ENCODE measurements around the gene DUSP23. TPM values are rescaled to one million over a fixed set of nuclear protein-coding genes. Genes with fewer than 3 reads are reported as not detected.

The DUSP23 gene
- total RNA-seq, 2 experiments from 2014 or later = 21.9 to 26.5 TPM

- Mint-ChIP-seq H3K27ac (no peak overlapping the region), H3K9me3 (ENCODE audit: insufficient read depth) (no peaks in the 10 kb centered on the region), H3K4me1 (ENCODE audit: low read depth) (peaks cover 44% of the 10 kb centered on the region), H3K27me3 (ENCODE audit: low read depth) (peaks cover 34% of the 10 kb centered on the region), H3K4me3 (no peak overlapping the region), H3K36me3 (ENCODE audit: low read depth) (peaks cover 12% of the 10 kb centered on the region)
- POLR2A ChIA-PET = no interaction called here
- no peak for ATAC-seq
- DNase-seq = no peak
- CTCF ChIA-PET = interaction anchor here (1.6 to 7.3 kb wide), 4 partner anchors 12 to 62 kb away, joined by 3 to 64 read pairs (median 4); partner anchors contain the start of gene FCRL6
These were observed 49.2 kb downstream of the DUSP23 start for GRCh38 chr1:159829822-159830465.

GRCh38 chr1:159830722-159831121 is 50.0 kb downstream of the DUSP23 start:
- Mint-ChIP-seq H3K9me3 (ENCODE audit: insufficient read depth) (no peaks in the 10 kb centered on the region), H3K4me3 (no peak overlapping the region), H3K27me3 (ENCODE audit: low read depth) (peaks cover 31% of the 10 kb centered on the region), H3K4me1 (ENCODE audit: low read depth) (peaks cover 37% of the 10 kb centered on the region), H3K27ac (no peak overlapping the region), H3K36me3 (ENCODE audit: low read depth) (peaks cover 12% of the 10 kb centered on the region)
- ATAC-seq (no peak), DNase-seq (no peak)
- POLR2A ChIA-PET = no interaction called here
- CTCF ChIA-PET = interaction anchor here (1.1 to 1.4 kb wide), 2 partner anchors 13 to 14 kb away, joined by 3 to 4 read pairs; no protein-coding TSS in a partner anchor

DNA sequence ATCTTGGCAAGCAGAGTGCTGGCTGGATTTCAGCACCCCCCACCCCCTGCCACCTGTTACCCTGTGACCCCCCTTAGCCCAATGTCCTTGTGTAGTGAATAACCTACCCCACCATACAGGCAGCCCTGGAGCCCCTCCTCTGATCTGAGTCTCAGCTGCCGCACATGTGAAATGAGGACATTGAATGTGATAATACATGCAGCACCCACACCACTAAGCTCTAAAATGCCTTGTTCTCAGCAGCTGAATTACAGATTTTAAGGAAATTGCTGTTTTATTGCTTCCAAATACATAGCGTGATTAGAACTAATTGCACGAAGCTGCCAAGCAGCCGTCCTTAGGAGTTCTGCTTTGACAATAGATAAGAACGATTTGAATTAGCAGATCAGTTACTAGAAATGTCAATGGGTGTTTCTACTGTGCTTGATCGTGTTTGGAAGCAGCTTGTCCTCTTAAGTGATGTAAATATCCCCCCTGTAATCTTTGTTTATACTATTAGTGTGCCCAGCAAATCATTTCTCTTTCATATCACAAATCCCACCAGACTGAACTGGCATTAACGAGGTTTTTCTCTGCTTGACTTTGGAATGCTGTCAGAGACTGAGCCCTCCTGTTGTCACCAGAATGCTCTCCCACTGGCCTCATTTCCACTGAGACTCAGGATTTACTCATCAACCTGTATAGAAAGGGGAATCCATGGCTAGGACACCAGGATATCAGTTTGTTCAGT is 50.8 kb downstream of the DUSP23 start:
- Mint-ChIP-seq H3K27me3 (ENCODE audit: low read depth) (peaks cover 33% of the 10 kb centered on the region), H3K9me3 (ENCODE audit: insufficient read depth) (no peaks in the 10 kb centered on the region), H3K27ac (no peak overlapping the region), H3K4me3 (no peak overlapping the region), H3K4me1 (ENCODE audit: low read depth) (peaks cover 29% of the 10 kb centered on the region), H3K36me3 (ENCODE audit: low read depth) (peaks cover 12% of the 10 kb centered on the region)
- POLR2A ChIA-PET = no interaction called here
- CTCF ChIA-PET = interaction anchor here (0.5 to 4.0 kb wide), 8 partner anchors 13 to 176 kb away, joined by 3 to 22 read pairs (median 3); no protein-coding TSS in a partner anchor
- DNase-seq = no peak
- no peak for ATAC-seq

Other genes starting within 250 kb of the DUSP23 start
- not detected for gene OR10J5, start 245.0 kb upstream of the DUSP23 start, total RNA-seq
- gene APCS, start 193.1 kb upstream of the DUSP23 start, total RNA-seq = not detected
- gene CRP, start 66.4 kb upstream of the DUSP23 start, total RNA-seq = not detected
- gene FCRL6, start 21.4 kb downstream of the DUSP23 start, total RNA-seq = under 1 TPM; 0.42 to 0.76 TPM
- 1 to 10 TPM in 1 of 2 experiments, under 1 TPM in 1; 0.73 to 1.3 TPM for gene SLAMF8, start 45.9 kb downstream of the DUSP23 start, total RNA-seq
- gene VSIG8, start 81.7 kb downstream of the DUSP23 start, total RNA-seq = not detected
- under 1 TPM; 0.34 to 0.79 TPM for gene CFAP45, start 119.2 kb downstream of the DUSP23 start, total RNA-seq
- gene TAGLN2, start 144.5 kb downstream of the DUSP23 start, total RNA-seq = 100 to 1,000 TPM; 476 to 510 TPM
- gene IGSF9, start 164.7 kb downstream of the DUSP23 start, total RNA-seq = not detected
- gene SLAMF9, start 173.3 kb downstream of the DUSP23 start, total RNA-seq = not detected

Data from activated CD8-positive, alpha-beta T cell treated with anti-CD3 and anti-CD28 coated beads, Interleukin-2, amount 10 ng/mL, durations not matched to agents 7 days and 5 days (primary cell).